ENCODE measurements around the gene GNL1.
"Not testable (repeated sequence)": the region's sequence is repeated elsewhere in the genome, so short reads cannot be mapped to it uniquely, and the experiment has no call there.

- TF ChIP-seq POLR2A (IDR thresholded peaks at IDR 0.05; ENCODE audit: low read length); GATA1 (IDR thresholded peaks at IDR 0.05; ENCODE audit: low read depth, low read length): not testable (repeated sequence)
Observed at GRCh38 chr6:30498705-30499104, 57.6 kb downstream of the GNL1 start.
